Lung (tissue), 12 donors: ENCODE measurements around the gene AGPS. TPM values are rescaled to one million over a fixed set of nuclear protein-coding genes. Genes with fewer than 3 reads are reported as not detected.

Source experiments
- ATAC-seq: fragments of 200-7000 bp; cut with Tn5 transposase; one replicate; pipeline ENCODE4 v1.9.1; 2020; ENCODE audit warnings: moderate number of reproducible peaks; ENCODE audit not compliant: insufficient read depth, low FRiP score
- DNase-seq, 3 donors: peaks; one replicate each; pipeline ENCODE4 v3.0.0-alpha.2; 2013 to 2017
- H3K27ac ChIP-seq, 2 donors: one replicate each; pipeline ENCODE4 v1.5.1; 2013; ENCODE audit warnings: mild to moderate bottlenecking in 2 of 2, moderate library complexity in 2 of 2, control low read depth in 1 of 2, inconsistent platforms in 1 of 2, low read depth in 1 of 2, low read length in 1 of 2
- H3K27me3 ChIP-seq, 3 donors: one replicate each; pipeline ENCODE4 v1.5.1; 2013; ENCODE audit warnings: low read length in 2 of 3; ENCODE audit not compliant: control insufficient read depth in 3 of 3, insufficient read depth in 3 of 3
- H3K36me3 ChIP-seq, 4 donors: one replicate each; pipeline ENCODE4 v1.5.1; 2013; ENCODE audit warnings: low read length in 4 of 4, mild to moderate bottlenecking in 1 of 4, moderate library complexity in 1 of 4; ENCODE audit not compliant: control insufficient read depth in 4 of 4, insufficient read depth in 4 of 4
- H3K4me1 ChIP-seq, 5 donors: one replicate each; pipeline ENCODE4 v1.5.1; 2013; ENCODE audit warnings: low read length in 5 of 5, mild to moderate bottlenecking in 2 of 5, moderate library complexity in 1 of 5; ENCODE audit not compliant: control insufficient read depth in 5 of 5, insufficient read depth in 5 of 5
- H3K4me3 ChIP-seq: one replicate; pipeline ENCODE4 v1.5.1; 2013; ENCODE audit warnings: mild to moderate bottlenecking, control low read depth, moderate library complexity
- H3K9ac ChIP-seq, 2 donors: one replicate each; pipeline ENCODE4 v1.5.1; 2013; ENCODE audit warnings: low read length in 2 of 2, control low read depth in 1 of 2; ENCODE audit not compliant: insufficient read depth in 1 of 2
- H3K9me3 ChIP-seq, 4 donors: one replicate each; pipeline ENCODE4 v1.5.1; 2013; ENCODE audit warnings: low read length in 3 of 4, mild to moderate bottlenecking in 1 of 4, moderate library complexity in 1 of 4; ENCODE audit not compliant: control insufficient read depth in 4 of 4, insufficient read depth in 3 of 4
- WGBS, 2 donors: extraction: QIAGEN DNeasy Blood & Tissue Kit; methylation state at CpG; one replicate each; pipeline ENCODE4 v1.1.7; 2013; 5-methylcytosine and 5-hydroxymethylcytosine counted together
- polyA plus RNA-seq, 2 donors: library from polyadenylated mRNA; stranded (reverse); fragments of 200-250 nt; gene quantifications; one replicate each; pipeline ENCODE4 v1.2.1, GENCODE V29; 2013
- total RNA-seq, 2 donors: library from RNA; depleted of rRNA in 1 of 2; stranded (reverse); fragments of >200 nt in 1 of 2; gene quantifications; one replicate each; pipeline ENCODE4 v1.2.1, GENCODE V29; 2014 to 2021
- TF ChIP-seq, protein P1 (sequence below): IDR thresholded peaks from 2 replicates; pipeline ENCODE4 v1.5.1; 2012; ENCODE audit warnings: mild to moderate bottlenecking; ENCODE audit errors: control extremely low read depth, extremely low read depth
- donor health status: control.
- donor health status: control.
- donor health status: Bipolar disorder and iron deficiency.
- donor health status: healthy.
- donor health status: DM: yes; HTN: yes; CAD: no.

AGPS gene
- total and polyA plus RNA-seq, 4 donors, result 5.2 to 43.9 (median 23.8) TPM

DNA sequence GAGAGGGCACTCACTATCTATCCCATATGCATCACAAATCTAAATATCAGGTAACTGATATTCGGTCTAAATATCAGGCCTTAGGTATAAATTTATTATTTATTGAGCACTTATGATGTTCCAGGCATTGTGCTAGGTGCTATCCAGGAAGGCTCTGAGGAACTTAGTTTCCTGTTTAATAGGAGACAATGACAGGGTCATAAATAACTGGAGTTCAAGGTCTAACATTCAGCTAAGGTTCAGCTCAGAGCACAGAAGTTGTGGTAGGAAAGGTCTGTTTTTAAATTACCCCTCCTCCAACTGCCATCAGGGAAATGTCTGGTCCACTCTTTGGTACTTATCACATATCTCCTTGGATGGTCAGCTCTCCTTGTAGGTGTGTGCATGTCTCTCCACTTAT lies 193.6 kb downstream of the AGPS start:
- H3K4me3 ChIP-seq, result no peak overlapping the region
- ATAC-seq (no peak), DNase-seq (no peak)
- H3K27ac ChIP-seq, result no peak overlapping the region
- H3K36me3 ChIP-seq, result no peaks in the 10 kb centered on the region
- TF ChIP-seq, protein P1, sequence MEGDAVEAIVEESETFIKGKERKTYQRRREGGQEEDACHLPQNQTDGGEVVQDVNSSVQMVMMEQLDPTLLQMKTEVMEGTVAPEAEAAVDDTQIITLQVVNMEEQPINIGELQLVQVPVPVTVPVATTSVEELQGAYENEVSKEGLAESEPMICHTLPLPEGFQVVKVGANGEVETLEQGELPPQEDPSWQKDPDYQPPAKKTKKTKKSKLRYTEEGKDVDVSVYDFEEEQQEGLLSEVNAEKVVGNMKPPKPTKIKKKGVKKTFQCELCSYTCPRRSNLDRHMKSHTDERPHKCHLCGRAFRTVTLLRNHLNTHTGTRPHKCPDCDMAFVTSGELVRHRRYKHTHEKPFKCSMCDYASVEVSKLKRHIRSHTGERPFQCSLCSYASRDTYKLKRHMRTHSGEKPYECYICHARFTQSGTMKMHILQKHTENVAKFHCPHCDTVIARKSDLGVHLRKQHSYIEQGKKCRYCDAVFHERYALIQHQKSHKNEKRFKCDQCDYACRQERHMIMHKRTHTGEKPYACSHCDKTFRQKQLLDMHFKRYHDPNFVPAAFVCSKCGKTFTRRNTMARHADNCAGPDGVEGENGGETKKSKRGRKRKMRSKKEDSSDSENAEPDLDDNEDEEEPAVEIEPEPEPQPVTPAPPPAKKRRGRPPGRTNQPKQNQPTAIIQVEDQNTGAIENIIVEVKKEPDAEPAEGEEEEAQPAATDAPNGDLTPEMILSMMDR, result no peak
- H3K27me3 ChIP-seq, result no peaks in the 10 kb centered on the region
- 50 to 54% methylated on average over 1 of the region's 1 CpG for WGBS, 2 donors
- no peaks in the 10 kb centered on the region for H3K9me3 ChIP-seq
- H3K4me1 ChIP-seq, result peaks cover 0 to 4% (median 0%) of the 10 kb centered on the region in 5 donors
- H3K9ac ChIP-seq, result no peak overlapping the region

DNA sequence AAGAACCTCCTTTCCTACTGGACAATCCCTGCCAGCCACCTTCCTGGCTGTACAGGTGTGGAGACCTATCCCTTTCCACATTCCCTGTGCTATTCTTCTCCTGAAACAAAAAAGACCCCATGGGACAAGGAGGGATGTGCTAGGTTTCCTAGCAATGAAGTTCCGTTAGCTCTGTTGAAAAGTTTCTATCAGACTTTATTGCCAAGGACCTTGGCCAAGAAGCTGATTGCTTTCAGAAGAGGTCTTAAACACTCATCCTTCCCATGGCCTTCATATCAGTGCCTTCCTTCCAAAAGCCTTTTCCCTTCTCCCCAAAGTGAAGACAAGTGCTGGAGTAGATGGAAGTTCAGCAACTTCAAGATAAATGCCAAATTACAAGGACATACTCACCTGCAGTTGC lies 194.8 kb downstream of the AGPS start:
- Histone ChIP-seq H3K27me3 (no peaks in the 10 kb centered on the region), H3K9ac (no peak overlapping the region), H3K27ac (no peak overlapping the region), H3K4me1 (peaks cover 0 to 4% (median 0%) of the 10 kb centered on the region in 5 donors), H3K36me3 (no peaks in the 10 kb centered on the region), H3K4me3 (no peak overlapping the region), H3K9me3 (no peaks in the 10 kb centered on the region)
- ATAC-seq, result no peak
- WGBS, 2 donors, result 92 to 97% methylated on average over 1 of the region's 1 CpG
- no peak for DNase-seq
- TF ChIP-seq, protein P1, result no peak

DNA sequence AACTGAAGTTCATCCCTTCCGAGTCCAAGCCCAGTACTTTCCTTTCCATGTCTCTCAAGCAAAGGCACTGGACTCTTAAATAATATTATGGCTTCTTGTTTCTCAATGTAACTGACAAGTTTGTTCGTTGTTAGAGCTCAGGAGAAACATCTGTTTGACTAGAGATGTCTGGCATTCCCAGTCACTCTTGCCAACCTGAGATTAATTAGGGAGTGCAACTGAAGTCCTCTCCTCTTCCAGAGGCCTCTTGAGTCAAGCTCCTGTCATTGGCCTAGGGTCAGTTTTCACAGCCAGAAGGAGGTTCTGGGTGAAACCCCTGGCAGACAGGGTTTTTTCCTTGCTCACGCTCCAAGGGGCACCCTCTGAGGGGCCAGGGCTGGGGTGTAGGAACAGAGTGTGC lies 196.1 kb downstream of the AGPS start:
- Histone ChIP-seq H3K9me3 (no peaks in the 10 kb centered on the region), H3K36me3 (no peaks in the 10 kb centered on the region), H3K27ac (no peak overlapping the region), H3K27me3 (no peaks in the 10 kb centered on the region), H3K4me3 (no peak overlapping the region), H3K9ac (no peak overlapping the region), H3K4me1 (peaks cover 0 to 4% (median 0%) of the 10 kb centered on the region in 5 donors)
- WGBS, 2 donors, result 76 to 82% methylated on average over 3 of the region's 3 CpGs
- ATAC-seq (no peak), DNase-seq (no peak)
- TF ChIP-seq, protein P1, result no peak

DNA sequence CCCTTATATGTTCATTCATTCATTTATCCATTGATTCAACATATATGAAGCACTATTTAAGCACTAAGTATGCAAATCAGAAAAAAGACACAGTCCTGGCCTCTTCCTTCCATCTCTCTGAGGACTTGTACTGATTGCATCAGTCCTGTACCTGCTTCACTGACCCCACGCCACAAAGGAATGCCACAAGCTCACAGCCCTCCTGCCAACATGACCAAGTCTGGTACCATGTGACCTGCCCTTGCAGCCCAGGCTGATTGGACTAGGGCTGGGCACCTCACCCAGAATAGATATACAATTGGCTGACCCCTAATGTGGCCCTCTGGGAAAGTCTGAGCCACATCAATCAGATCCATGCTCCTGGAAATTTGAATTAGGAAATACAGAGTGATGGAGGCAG lies 196.6 kb downstream of the AGPS start:
- no peak for DNase-seq
- Histone ChIP-seq H3K9me3 (no peaks in the 10 kb centered on the region), H3K27me3 (no peaks in the 10 kb centered on the region), H3K36me3 (no peaks in the 10 kb centered on the region), H3K27ac (no peak overlapping the region), H3K4me1 (peaks cover 0 to 4% (median 0%) of the 10 kb centered on the region in 5 donors), H3K4me3 (no peak overlapping the region), H3K9ac (no peak overlapping the region)
- no peak for ATAC-seq
- TF ChIP-seq, protein P1, result no peak
- 69 to 91% methylated on average over 1 of the region's 1 CpG for WGBS, 2 donors
